Astrocyte (in vitro differentiated cells and primary cell): Measurements from ENCODE around the gene COL23A1. TPM values are rescaled to one million over a fixed set of nuclear protein-coding genes. Genes with fewer than 3 reads are reported as not detected.
"Not testable (repeated sequence)": the region's sequence is repeated elsewhere in the genome, so short reads cannot be mapped to it uniquely, and the experiment has no call there.

Source experiments
- DNase-seq: peaks from one replicate; pipeline ENCODE4 v3.0.0-alpha.2; 2010; ENCODE audit warnings: low read depth
- FAIRE-seq: peaks from 2 replicates; lab custom pipeline; 2011; peaks lifted over from hg19 to GRCh38; lab: Jason Lieb, UNC
- H2AFZ ChIP-seq: 2 replicates; pipeline ENCODE4 v1.6.0; 2012; ENCODE audit warnings: low read depth, low read length, inconsistent platforms
- H3K27ac ChIP-seq: 2 replicates; pipeline ENCODE4 v1.5.1; 2011; ENCODE audit warnings: low read depth, low read length, inconsistent platforms
- H3K27me3 ChIP-seq: 2 replicates; pipeline ENCODE4 v1.6.0; 2011; ENCODE audit warnings: low read length, inconsistent platforms; ENCODE audit not compliant: insufficient read depth
- H3K36me3 ChIP-seq: 2 replicates; pipeline ENCODE4 v1.5.1; 2011; ENCODE audit warnings: low read length, inconsistent platforms; ENCODE audit not compliant: insufficient read depth
- H3K4me1 ChIP-seq: 2 replicates; pipeline ENCODE4 v1.5.1; 2011; ENCODE audit warnings: low read length, inconsistent platforms; ENCODE audit not compliant: insufficient read depth
- H3K4me2 ChIP-seq: 2 replicates; pipeline ENCODE4 v1.6.0; 2012; ENCODE audit warnings: low read length, inconsistent platforms
- H3K4me3 ChIP-seq: 2 replicates; pipeline ENCODE4 v1.5.1; 2011; ENCODE audit warnings: low read depth, mild to moderate bottlenecking, low read length, inconsistent platforms; ENCODE audit not compliant: insufficient read depth
- H3K79me2 ChIP-seq: 2 replicates; pipeline ENCODE4 v1.6.0; 2012; ENCODE audit warnings: mild to moderate bottlenecking, low read length, inconsistent platforms; ENCODE audit not compliant: insufficient read depth
- H3K9ac ChIP-seq: 2 replicates; pipeline ENCODE4 v1.6.0; 2012; ENCODE audit warnings: mild to moderate bottlenecking, low read length, inconsistent platforms
- H3K9me3 ChIP-seq: 2 replicates; pipeline ENCODE4 v1.5.1; 2012; ENCODE audit warnings: low read depth, mild to moderate bottlenecking, low read length, inconsistent platforms; ENCODE audit not compliant: insufficient read depth
- H4K20me1 ChIP-seq: 2 replicates; pipeline ENCODE4 v1.6.0; 2012; ENCODE audit warnings: low read length, inconsistent platforms; ENCODE audit not compliant: insufficient read depth
- H3K27ac Mint-ChIP-seq: one replicate; pipeline ENCODE4 v1.8.0; 2021; ENCODE audit warnings: mild to moderate bottlenecking, mixed read lengths; ENCODE audit not compliant: unreplicated experiment
- H3K27me3 Mint-ChIP-seq: one replicate; pipeline ENCODE4 v1.8.0; 2021; ENCODE audit warnings: low read depth, mixed read lengths; ENCODE audit not compliant: unreplicated experiment
- H3K36me3 Mint-ChIP-seq: one replicate; pipeline ENCODE4 v1.8.0; 2021; ENCODE audit warnings: low read depth, mixed read lengths; ENCODE audit not compliant: unreplicated experiment
- H3K4me1 Mint-ChIP-seq: one replicate; pipeline ENCODE4 v1.8.0; 2021; ENCODE audit warnings: low read depth, mixed read lengths; ENCODE audit not compliant: unreplicated experiment
- H3K4me3 Mint-ChIP-seq: one replicate; pipeline ENCODE4 v1.8.0; 2021; ENCODE audit warnings: mild to moderate bottlenecking, moderate library complexity, mixed read lengths; ENCODE audit not compliant: unreplicated experiment
- H3K9me3 Mint-ChIP-seq: one replicate; pipeline ENCODE4 v1.8.0; 2021; ENCODE audit warnings: mild to moderate bottlenecking, mixed read lengths; ENCODE audit not compliant: unreplicated experiment
- EZH2 ChIP-seq: IDR thresholded peaks from 2 replicates; pipeline ENCODE4 v1.6.1; 2012; ENCODE audit warnings: mild to moderate bottlenecking, low read length, inconsistent platforms; ENCODE audit not compliant: insufficient read depth
- total RNA-seq: library from RNA; stranded (reverse); gene quantifications from 2 replicates; pipeline ENCODE4 v1.2.1, GENCODE V29; 2021
- TF ChIP-seq, protein P1 (sequence below): IDR thresholded peaks from 2 replicates; pipeline ENCODE4 v1.5.1; 2011; ENCODE audit warnings: low read depth, mild to moderate bottlenecking, inconsistent platforms, low read length, moderate library complexity; ENCODE audit not compliant: insufficient read depth

Gene COL23A1
- total RNA-seq, 1 donor from 2014 or later: 0.16 TPM

DNA sequence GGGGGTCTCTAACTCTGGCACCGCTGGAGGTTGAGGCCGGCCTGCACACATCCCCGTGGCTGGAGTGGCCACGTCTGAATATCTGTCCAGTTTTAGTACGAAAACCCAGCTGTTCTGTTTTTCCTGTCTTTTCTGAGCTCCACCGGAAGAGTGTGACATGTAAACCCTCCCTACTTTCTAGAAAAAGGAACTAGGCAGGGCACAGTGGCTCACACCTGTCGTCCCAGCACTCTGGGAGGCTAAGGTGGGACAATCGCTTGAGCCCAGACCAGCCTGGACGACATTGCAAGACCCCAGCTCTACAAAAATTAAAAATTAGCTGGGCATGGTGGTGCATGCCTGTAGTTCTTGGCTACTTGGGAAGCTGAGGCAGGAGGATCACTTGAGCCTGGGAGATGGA, 349.4 kb downstream of the COL23A1 start:
- Histone ChIP-seq H3K79me2 (no peaks in the 10 kb centered on the region), H3K4me1 (no peaks in the 10 kb centered on the region), H3K4me3 (no peak overlapping the region), H3K4me2 (no peak overlapping the region), H4K20me1 (no peaks in the 10 kb centered on the region), H3K27ac (no peak overlapping the region), H3K36me3 (no peaks in the 10 kb centered on the region), H3K9ac (no peak overlapping the region), H3K27me3 (no peaks in the 10 kb centered on the region), H2AFZ (no peak overlapping the region), H3K9me3 (no peaks in the 10 kb centered on the region)
- DNase-seq (no peak), FAIRE-seq (no peak)
- TF ChIP-seq, protein P1, sequence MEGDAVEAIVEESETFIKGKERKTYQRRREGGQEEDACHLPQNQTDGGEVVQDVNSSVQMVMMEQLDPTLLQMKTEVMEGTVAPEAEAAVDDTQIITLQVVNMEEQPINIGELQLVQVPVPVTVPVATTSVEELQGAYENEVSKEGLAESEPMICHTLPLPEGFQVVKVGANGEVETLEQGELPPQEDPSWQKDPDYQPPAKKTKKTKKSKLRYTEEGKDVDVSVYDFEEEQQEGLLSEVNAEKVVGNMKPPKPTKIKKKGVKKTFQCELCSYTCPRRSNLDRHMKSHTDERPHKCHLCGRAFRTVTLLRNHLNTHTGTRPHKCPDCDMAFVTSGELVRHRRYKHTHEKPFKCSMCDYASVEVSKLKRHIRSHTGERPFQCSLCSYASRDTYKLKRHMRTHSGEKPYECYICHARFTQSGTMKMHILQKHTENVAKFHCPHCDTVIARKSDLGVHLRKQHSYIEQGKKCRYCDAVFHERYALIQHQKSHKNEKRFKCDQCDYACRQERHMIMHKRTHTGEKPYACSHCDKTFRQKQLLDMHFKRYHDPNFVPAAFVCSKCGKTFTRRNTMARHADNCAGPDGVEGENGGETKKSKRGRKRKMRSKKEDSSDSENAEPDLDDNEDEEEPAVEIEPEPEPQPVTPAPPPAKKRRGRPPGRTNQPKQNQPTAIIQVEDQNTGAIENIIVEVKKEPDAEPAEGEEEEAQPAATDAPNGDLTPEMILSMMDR: no peak
- Mint-ChIP-seq H3K9me3 (no peaks in the 10 kb centered on the region), H3K4me3 (no peak overlapping the region), H3K4me1 (no peaks in the 10 kb centered on the region), H3K27ac (peak overlapping the region; percentile 3), H3K27me3 (peaks cover 8% of the 10 kb centered on the region), H3K36me3 (no peaks in the 10 kb centered on the region)

DNA sequence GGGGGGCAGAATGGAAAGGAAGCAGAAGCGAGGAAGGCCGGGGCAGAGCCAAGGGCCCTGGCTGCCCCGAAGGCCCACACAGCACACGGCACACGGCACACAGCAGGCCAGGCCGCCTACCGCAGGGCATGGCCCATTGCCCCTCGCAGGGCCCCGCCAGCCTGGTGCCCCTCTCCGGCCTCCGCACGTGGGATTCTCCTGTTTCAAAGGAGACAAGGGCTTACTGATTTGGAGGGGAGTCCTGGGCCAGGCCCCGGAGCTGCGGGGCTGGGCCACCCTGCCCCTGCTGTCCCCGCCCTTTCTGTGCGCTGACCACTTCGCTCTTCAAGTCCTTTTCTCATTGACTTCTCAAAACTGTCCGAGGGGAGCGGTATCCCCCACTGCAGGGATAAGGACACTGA, 349.9 kb downstream of the COL23A1 start:
- no peaks in the 10 kb centered on the region for H3K4me1 Mint-ChIP-seq
- no peaks in the 10 kb centered on the region for H4K20me1 ChIP-seq
- H3K4me3 ChIP-seq: no peak overlapping the region
- FAIRE-seq (no peak), DNase-seq (no peak)
- no peaks in the 10 kb centered on the region for H3K9me3 Mint-ChIP-seq
- H3K27ac Mint-ChIP-seq: no peak overlapping the region
- no peaks in the 10 kb centered on the region for H3K36me3 Mint-ChIP-seq
- no peak overlapping the region for H3K4me3 Mint-ChIP-seq
- H3K9ac ChIP-seq: no peak overlapping the region
- no peaks in the 10 kb centered on the region for H3K36me3 ChIP-seq
- H3K9me3 ChIP-seq: no peaks in the 10 kb centered on the region
- TF ChIP-seq, protein P1: no peak
- TF ChIP-seq EZH2: no peak
- H3K27me3 Mint-ChIP-seq: peaks cover 8% of the 10 kb centered on the region
- H3K27ac ChIP-seq: no peak overlapping the region
- H3K79me2 ChIP-seq: no peaks in the 10 kb centered on the region
- no peak overlapping the region for H2AFZ ChIP-seq
- no peaks in the 10 kb centered on the region for H3K4me1 ChIP-seq
- no peaks in the 10 kb centered on the region for H3K27me3 ChIP-seq
- H3K4me2 ChIP-seq: no peak overlapping the region

DNA sequence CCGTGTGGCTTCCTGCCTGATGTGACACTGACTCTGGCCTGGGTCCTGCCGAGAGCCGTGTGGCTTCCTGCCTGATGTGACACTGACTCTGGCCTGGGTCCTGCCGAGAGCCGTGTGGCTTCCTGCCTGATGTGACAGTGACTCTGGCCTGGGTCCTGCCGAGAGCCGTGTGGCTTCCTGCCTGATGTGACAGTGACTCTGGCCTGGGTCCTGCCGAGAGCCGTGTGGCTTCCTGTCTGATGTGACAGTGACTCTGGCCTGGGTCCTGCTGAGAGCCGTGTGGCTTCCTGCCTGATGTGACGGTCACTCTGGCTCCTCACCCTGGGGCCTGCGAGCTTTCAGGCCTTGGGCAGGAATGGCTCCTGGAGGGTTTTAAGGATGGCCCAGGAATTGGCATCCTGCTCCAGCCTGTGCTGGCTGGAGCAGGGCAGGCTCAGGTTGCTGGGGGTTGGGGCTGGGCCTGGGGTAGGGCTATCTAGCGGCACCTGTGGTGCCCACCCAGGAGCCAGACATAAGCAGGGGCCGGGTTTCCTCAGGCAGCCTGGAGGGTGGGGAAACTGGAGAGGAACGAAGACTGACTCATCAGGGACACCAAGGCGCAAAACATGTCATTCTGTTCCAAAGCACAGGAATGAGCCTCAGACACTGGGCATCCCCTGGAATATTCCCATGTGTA, 350.4 kb downstream of the COL23A1 start:
- not testable (repeated sequence) for H2AFZ ChIP-seq, DNase-seq, H3K27ac ChIP-seq, H3K9me3 ChIP-seq, H4K20me1 ChIP-seq, H3K4me3 ChIP-seq, H3K9ac ChIP-seq, H3K27ac Mint-ChIP-seq, H3K27me3 Mint-ChIP-seq, H3K36me3 ChIP-seq, H3K4me1 ChIP-seq, H3K4me1 Mint-ChIP-seq, H3K36me3 Mint-ChIP-seq, FAIRE-seq, H3K27me3 ChIP-seq, H3K79me2 ChIP-seq, H3K4me3 Mint-ChIP-seq, H3K4me2 ChIP-seq, H3K9me3 Mint-ChIP-seq
